ENCODE data around the gene GRAMD1C.
"Not testable (repeated sequence)": the region's sequence is repeated elsewhere in the genome, so short reads cannot be mapped to it uniquely, and the experiment has no call there.

Gene GRAMD1C

DNA sequence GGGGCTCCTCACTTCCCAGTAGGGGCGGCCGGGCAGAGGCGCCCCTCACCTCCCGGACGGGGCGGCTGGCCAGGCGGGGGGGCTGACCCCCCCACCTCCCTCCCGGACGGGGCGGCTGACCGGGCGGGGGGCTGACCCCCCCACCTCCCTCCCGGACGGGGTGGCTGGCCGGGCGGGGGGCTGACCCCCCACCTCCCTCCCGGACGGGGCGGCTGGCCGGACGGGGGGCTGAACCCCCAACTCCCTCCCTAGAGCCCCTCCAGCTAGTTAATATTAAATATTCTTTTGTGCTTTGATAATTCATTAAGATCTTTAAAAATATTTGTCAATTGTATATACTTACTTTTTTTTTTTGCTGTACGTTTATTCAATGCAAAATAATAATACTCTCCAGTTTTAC lies 11.3 kb downstream of the GRAMD1C start:
- FAIRE-seq: not testable (repeated sequence)

GRCh38 chr3:113850391-113850790 lies 11.8 kb downstream of the GRAMD1C start:
- not testable (repeated sequence) for FAIRE-seq; DNase-seq (ENCODE audit: insufficient read length, low spot score)

More for the DNA sequence above, 11.3 kb downstream of the GRAMD1C start:
- DNase-seq (ENCODE audit: insufficient read length, low spot score): not testable (repeated sequence)

DNA sequence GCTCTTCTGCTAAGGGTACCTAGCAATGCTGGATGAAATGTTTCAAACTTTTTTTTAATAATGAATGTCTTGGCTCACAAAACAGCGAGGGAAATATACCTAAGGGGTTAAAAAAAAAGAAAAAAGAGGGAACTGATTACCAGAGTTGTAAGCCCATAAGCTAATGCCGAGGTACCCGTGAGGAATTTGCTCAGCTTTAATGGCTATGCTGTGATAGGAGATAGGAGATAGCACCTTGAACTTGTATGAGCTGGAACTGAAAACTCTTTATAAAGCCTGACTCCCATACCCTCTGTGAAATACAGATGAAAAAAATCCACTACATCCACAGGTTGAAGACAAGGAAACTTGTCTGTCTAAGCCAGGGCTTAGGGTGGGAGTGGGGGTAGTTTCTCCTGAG lies 13.9 kb downstream of the GRAMD1C start:
- DNase-seq (ENCODE audit: insufficient read length, low spot score) (no peak), FAIRE-seq (no peak)

GRCh38 chr3:113867506-113867905 lies 28.9 kb downstream of the GRAMD1C start:
- no peak for FAIRE-seq

GRCh38 chr3:113873293-113873692 lies 34.7 kb downstream of the GRAMD1C start:
- no peak for DNase-seq (ENCODE audit: insufficient read length, low spot score)

More at GRCh38 chr3:113867506-113867905, 28.9 kb downstream of the GRAMD1C start:
- no peak for DNase-seq (ENCODE audit: insufficient read length, low spot score)

DNA sequence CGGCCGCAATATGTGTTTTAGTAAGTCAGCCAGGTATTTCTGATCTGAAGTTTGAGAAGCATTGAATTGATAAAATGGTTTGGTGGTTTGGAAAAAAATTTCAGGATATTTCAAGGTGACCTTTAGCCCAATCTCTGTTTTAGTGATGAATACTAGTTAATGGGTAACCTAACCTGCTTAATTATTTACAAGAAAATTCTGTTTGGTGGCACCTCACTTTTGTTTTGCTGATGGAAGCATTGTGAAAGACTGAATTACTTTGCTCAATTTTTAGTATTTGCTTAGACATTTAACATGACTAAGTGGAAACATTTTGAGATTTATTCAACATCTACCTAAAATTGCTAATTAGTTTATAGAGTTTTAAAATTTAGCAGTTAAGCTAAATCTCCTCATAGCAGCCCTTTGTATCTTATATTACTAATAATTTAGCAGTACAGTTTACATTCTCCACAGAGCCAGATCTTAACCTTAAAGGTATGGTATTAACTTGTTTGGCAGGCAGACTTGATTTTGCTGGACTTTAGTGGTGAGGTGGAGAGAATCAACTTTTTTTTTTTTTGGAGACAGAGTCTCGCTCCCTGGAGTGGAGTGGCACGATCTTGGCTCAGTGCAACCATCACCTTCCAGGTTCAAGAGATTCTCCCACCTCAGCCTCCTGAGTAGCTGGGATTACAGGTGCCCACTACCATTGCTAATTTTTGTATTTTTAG lies 35.4 kb downstream of the GRAMD1C start:
- DNase-seq (ENCODE audit: insufficient read length, low spot score) (no peak), FAIRE-seq (no peak)

More at GRCh38 chr3:113873293-113873692, 34.7 kb downstream of the GRAMD1C start:
- FAIRE-seq: no peak

GRCh38 chr3:113878403-113878802 lies 39.8 kb downstream of the GRAMD1C start:
- no peak for DNase-seq (ENCODE audit: insufficient read length, low spot score)
- FAIRE-seq: no peak

DNA sequence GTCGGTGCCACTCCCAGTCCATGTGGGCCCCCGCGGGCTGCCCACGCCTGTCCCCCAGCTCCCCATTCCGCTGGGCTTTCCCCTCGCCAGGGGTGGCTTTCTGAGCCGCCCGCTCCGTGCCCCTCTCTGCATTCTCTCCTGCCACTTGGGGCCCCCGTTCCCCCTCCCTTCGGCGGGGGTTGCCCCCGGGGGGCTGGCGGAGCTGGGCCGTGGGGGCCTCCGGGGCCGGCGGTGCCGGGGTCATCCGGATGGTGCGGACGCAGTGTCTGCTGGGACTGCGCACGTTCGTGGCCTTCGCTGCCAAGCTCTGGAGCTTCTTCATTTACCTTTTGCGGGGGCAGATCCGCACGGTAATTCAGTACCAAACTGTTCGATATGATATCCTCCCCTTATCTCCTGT lies 46.5 kb downstream of the GRAMD1C start:
- DNase-seq (ENCODE audit: insufficient read length, low spot score): no peak
- no peak for FAIRE-seq

DNA sequence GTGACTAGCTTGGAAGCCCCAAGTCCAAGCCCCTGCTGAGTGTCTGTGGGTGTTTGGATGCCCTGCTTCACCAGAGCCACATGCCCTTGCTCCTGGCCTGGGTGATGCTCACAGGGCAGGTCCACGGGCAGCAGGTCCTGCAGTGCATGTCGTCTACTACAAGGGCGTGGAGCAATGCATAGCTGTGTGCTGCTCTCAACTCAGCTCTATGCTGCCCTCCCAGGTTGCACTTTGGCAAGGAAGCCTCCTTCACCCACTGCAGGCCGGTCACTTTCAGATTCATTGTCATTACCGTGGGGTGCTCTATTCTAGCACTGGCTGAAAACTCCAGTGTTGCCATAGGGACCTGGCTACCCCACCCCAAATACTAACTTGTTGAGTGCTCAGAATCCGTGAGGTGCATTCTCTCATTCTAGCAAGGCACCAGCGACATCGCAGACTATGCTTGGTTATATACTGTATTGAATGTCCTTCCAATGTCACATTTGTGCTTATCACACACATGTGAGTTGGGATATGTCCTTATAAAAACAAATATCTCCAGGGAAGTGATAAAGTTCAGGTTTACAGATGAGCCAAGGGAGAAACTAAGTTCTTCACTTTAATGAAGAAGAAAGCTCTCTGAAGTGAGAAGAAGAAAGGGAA lies 51.8 kb downstream of the GRAMD1C start:
- DNase-seq (ENCODE audit: insufficient read length, low spot score) (no peak), FAIRE-seq (no peak)

- no peak for FAIRE-seq
- no peak for DNase-seq (ENCODE audit: insufficient read length, low spot score)
Measured at GRCh38 chr3:113894927-113895326, 56.3 kb downstream of the GRAMD1C start.

GRCh38 chr3:113895964-113896363 lies 57.4 kb downstream of the GRAMD1C start:
- DNase-seq (ENCODE audit: insufficient read length, low spot score) (no peak), FAIRE-seq (no peak)

DNA sequence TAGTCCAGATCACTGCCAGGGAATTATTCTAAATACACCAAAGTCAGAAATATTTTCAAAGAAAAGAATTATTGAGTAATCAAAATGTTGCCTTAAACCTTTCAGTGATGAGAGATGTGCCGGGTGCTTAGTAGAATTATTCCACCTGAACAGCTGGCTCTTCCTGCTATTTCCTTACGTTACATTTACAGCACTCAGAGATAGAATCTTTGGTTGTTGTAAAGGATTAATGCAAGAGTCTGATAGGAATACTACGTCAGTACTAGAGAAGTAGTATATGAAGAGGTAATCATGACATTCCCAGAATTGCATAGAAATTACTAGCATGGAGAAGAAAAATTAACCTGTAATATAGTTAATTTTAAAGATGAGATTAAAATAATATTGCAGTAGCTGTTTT lies 58.3 kb downstream of the GRAMD1C start:
- FAIRE-seq (no peak), DNase-seq (ENCODE audit: insufficient read length, low spot score) (no peak)

DNA sequence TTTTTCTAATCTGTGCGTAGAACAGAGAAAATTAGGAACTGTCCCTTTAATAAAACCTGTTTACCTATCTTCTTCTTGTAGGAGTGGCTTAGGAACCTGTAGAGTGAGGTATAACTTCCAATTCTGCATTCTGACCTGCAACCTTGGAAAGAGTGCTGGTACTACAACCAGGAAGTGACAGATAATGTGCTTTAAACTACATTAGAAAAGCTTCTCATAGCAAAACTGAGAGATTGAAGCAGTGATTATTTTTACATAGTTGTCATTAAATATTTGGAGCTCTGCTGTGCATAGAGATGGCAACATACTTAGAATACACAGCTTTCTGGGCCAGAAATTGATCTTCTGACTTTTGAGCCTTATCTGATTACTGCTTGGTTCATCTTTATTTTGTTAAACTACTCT lies 58.8 kb downstream of the GRAMD1C start:
- FAIRE-seq (no peak), DNase-seq (ENCODE audit: insufficient read length, low spot score) (no peak)

GRCh38 chr3:113898892-113899291 lies 60.3 kb downstream of the GRAMD1C start:
- no peak for DNase-seq (ENCODE audit: insufficient read length, low spot score)
- no peak for FAIRE-seq

- DNase-seq (ENCODE audit: insufficient read length, low spot score): no peak
- no peak for FAIRE-seq
Measured at GRCh38 chr3:113906568-113907140, 68.1 kb downstream of the GRAMD1C start.

- FAIRE-seq (no peak), DNase-seq (ENCODE audit: insufficient read length, low spot score) (no peak)
Measured at GRCh38 chr3:113908133-113908532, 69.5 kb downstream of the GRAMD1C start.

DNA sequence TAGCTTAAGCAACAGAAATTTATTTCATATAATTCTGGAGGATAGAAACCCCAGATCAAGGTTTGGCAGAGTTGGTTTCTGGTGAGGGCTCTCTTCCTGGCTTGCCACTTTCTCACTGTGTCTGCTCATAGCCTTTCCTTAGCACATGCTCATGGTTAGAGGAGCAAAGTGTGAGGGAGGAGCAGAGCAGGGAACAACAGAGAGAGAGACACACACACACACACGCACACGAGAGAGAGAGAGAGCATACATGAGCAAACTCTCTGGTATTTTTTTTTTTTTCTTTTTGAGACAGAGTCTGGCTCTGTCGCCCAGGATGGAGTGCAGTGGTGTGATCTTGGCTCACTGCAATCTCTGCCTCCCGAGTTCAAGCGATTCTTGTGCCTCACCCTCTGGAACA lies 72.4 kb downstream of the GRAMD1C start:
- DNase-seq (ENCODE audit: insufficient read length, low spot score) (no peak), FAIRE-seq (no peak)

- DNase-seq (ENCODE audit: insufficient read length, low spot score): peak; percentile 22
- peak; percentile 98 for FAIRE-seq
Measured at GRCh38 chr3:113912552-113913236, 74.1 kb downstream of the GRAMD1C start.

GRCh38 chr3:113914646-113915045 lies 76.1 kb downstream of the GRAMD1C start:
- DNase-seq (ENCODE audit: insufficient read length, low spot score) (no peak), FAIRE-seq (no peak)

GRCh38 chr3:113927556-113927955 lies 89.0 kb downstream of the GRAMD1C start:
- DNase-seq (ENCODE audit: insufficient read length, low spot score): no peak
- no peak for FAIRE-seq

- FAIRE-seq: no peak
- no peak for DNase-seq (ENCODE audit: insufficient read length, low spot score)
Measured at GRCh38 chr3:113946831-113947230, 108.2 kb downstream of the GRAMD1C start.
